Thyroid gland (tissue), 4 donors: ENCODE measurements around the gene PRDM4. TPM values are rescaled to one million over a fixed set of nuclear protein-coding genes. Genes with fewer than 3 reads are reported as not detected.

Experiments
- DNase-seq, 2 donors: peaks; one replicate each; pipeline ENCODE4 v3.0.0-alpha.2; 2019
- H3K27ac ChIP-seq, 3 donors: fragments of 200-600 bp; sonication (generic); 1 replicate in 2 of 3; 2 replicates in 1 of 3; pipeline ENCODE4 v1.5.1; 2016 to 2019; ENCODE audit warnings: mild to moderate bottlenecking in 1 of 3, moderate library complexity in 1 of 3
- H3K27me3 ChIP-seq: fragments of 200-600 bp; sonication (generic); one replicate; pipeline ENCODE4 v1.5.1; 2019
- H3K36me3 ChIP-seq, 2 donors: fragments of 200-600 bp; sonication (generic); one replicate each; pipeline ENCODE4 v1.5.1; 2016 to 2019
- H3K4me1 ChIP-seq, 2 donors: fragments of 200-600 bp; sonication (generic); one replicate each; pipeline ENCODE4 v1.5.1; 2017 to 2019
- H3K4me3 ChIP-seq, 3 donors: fragments of 200-600 bp; sonication (generic); replicated peaks in 1 of 3; 1 replicate in 2 of 3; 2 replicates in 1 of 3; pipeline ENCODE4 v1.5.1; 2016; ENCODE audit warnings: mild to moderate bottlenecking in 1 of 3
- H3K9me3 ChIP-seq: fragments of 200-600 bp; sonication (generic); one replicate; pipeline ENCODE4 v1.5.1; 2017
- CTCF ChIP-seq, 6 experiments: fragments of 200-600 bp in 3 of 6; fragments of 450-650 bp in 3 of 6; sonication (generic) in 3 of 6; IDR thresholded peaks; one replicate each; pipeline ENCODE4 v1.5.1; 2016 to 2019; ENCODE audit warnings: antibody characterized with exemption in 6 of 6, mild to moderate bottlenecking in 2 of 6, inconsistent platforms in 1 of 6, moderate library complexity in 1 of 6
- POLR2A ChIP-seq, 2 donors: fragments of 450-650 bp; IDR thresholded peaks; one replicate each; pipeline ENCODE4 v1.6.1; 2017; ENCODE audit warnings: antibody characterized with exemption in 2 of 2, mild to moderate bottlenecking in 2 of 2, moderate library complexity in 1 of 2
- WGBS, 2 donors: methylation state at CpG; one replicate each; pipeline ENCODE4 v1.1.5; 2017; 5-methylcytosine and 5-hydroxymethylcytosine counted together
- intact Hi-C: fragments of 100-400 bp; cut with DNase I; formaldehyde crosslinking; loops from one replicate; pipeline ENCODE4 v1.15.1; 2023
- total RNA-seq, 4 donors: library from RNA; depleted of rRNA; stranded (reverse); fragments of >200 nt; gene quantifications; one replicate each; pipeline ENCODE4 v1.2.3, GENCODE V29; 2016

The PRDM4 gene
- total RNA-seq, 4 donors from 2014 or later = 23.7 to 38.7 (median 25.1) TPM

GRCh38 chr12:107801150-107801549 lies 40.2 kb upstream of the PRDM4 start:
- TF ChIP-seq POLR2A (IDR thresholded peaks at IDR 0.05) (no peak), CTCF (IDR thresholded peaks at IDR 0.05) (no peak)
- Histone ChIP-seq H3K4me3 (no peak overlapping the region), H3K4me1 (no peaks in the 10 kb centered on the region), H3K27ac (no peak overlapping the region), H3K9me3 (no peaks in the 10 kb centered on the region), H3K27me3 (no peaks in the 10 kb centered on the region), H3K36me3 (no peaks in the 10 kb centered on the region)
- intact Hi-C loops = no loop called here
- no peak for DNase-seq

DNA sequence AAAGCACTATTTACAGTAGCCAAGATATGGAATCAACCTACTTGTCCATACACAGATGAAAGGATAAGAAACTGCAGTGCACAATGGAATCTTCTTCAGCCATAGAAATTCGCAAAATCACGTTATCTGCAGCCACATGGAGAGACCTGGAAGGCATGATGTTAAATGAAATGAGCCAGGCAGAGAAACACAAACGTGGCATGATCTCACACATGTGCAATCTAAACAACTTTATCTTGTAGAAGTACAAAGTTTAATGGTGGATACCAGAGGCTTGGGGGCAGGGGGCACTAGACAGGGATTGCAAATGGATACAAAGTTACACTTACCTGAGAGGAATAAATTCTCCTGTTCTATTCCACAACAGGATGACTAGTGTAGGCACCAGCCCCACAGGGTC lies 37.6 kb upstream of the PRDM4 start:
- Histone ChIP-seq H3K36me3 (no peaks in the 10 kb centered on the region), H3K27me3 (no peaks in the 10 kb centered on the region), H3K4me3 (no peak overlapping the region), H3K27ac (no peak overlapping the region), H3K4me1 (no peaks in the 10 kb centered on the region), H3K9me3 (no peaks in the 10 kb centered on the region)
- intact Hi-C loops = no loop called here
- no peak for TF ChIP-seq POLR2A (IDR thresholded peaks at IDR 0.05)
- no peak for TF ChIP-seq CTCF (IDR thresholded peaks at IDR 0.05)
- no peak for DNase-seq
- WGBS, 2 donors = 68 to 72% methylated on average over 3 of the region's 3 CpGs

- Histone ChIP-seq H3K36me3 (no peaks in the 10 kb centered on the region), H3K9me3 (no peaks in the 10 kb centered on the region), H3K27ac (no peak overlapping the region), H3K4me1 (no peaks in the 10 kb centered on the region), H3K4me3 (no peak overlapping the region), H3K27me3 (no peaks in the 10 kb centered on the region)
- 81 to 90% methylated on average over 3 of the region's 3 CpGs for WGBS, 2 donors
- intact Hi-C loops = no loop called here
- TF ChIP-seq CTCF (IDR thresholded peaks at IDR 0.05) (no peak), POLR2A (IDR thresholded peaks at IDR 0.05) (no peak)
- DNase-seq = no peak
Observed at GRCh38 chr12:107794451-107794850, 33.5 kb upstream of the PRDM4 start.

DNA sequence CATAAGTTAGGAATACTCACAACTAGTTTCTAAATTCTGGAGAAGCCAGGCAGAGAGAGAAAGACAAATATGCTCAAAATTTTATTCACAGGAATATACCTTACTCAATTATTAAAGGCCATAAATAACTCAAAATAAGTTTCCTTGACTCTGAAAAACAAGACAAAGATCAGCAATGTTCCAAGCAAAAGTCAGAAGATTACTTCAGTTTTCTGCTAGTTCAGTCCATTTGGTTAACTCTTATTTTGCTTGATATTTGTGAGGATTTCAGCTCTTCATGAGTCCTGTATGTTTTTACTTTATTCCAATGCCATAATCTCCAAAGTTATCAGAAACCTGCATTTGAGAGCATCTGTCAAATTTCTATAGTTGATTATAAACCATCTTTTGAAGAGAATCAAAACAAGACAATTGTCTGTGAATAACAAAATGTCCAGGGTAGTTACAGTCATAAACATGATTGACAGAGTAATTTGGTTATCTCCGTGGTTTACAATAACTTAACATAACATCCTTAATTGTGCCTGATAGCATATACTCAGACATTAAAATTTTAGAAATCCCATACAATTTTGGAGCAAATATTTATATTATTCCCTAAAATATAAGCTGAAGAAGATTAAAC lies 30.6 kb upstream of the PRDM4 start:
- TF ChIP-seq POLR2A (IDR thresholded peaks at IDR 0.05) (no peak), CTCF (IDR thresholded peaks at IDR 0.05) (no peak)
- H3K36me3 ChIP-seq = no peaks in the 10 kb centered on the region
- no peak for DNase-seq
- intact Hi-C loops = no loop called here
- no peaks in the 10 kb centered on the region for H3K9me3 ChIP-seq
- H3K4me3 ChIP-seq = no peak overlapping the region
- H3K27ac ChIP-seq = no peak overlapping the region
- 88 to 90% methylated on average over 1 of the region's 1 CpG for WGBS, 2 donors
- no peaks in the 10 kb centered on the region for H3K27me3 ChIP-seq
- peaks cover 12% of the 10 kb centered on the region in 2 donors for H3K4me1 ChIP-seq

GRCh38 chr12:107788690-107789458 lies 27.9 kb upstream of the PRDM4 start:
- Histone ChIP-seq H3K27ac (peak overlapping the region; percentile 27 to 80 (median 32)), H3K36me3 (no peaks in the 10 kb centered on the region), H3K4me3 (no peak overlapping the region), H3K27me3 (no peaks in the 10 kb centered on the region), H3K9me3 (no peaks in the 10 kb centered on the region), H3K4me1 (peaks cover 12% of the 10 kb centered on the region in 2 donors)
- intact Hi-C loops = no loop called here
- no peak for DNase-seq
- 82 to 85% methylated on average over 17 of the region's 17 CpGs for WGBS, 2 donors
- TF ChIP-seq CTCF (IDR thresholded peaks at IDR 0.05) = no peak
- no peak for TF ChIP-seq POLR2A (IDR thresholded peaks at IDR 0.05)
